Osteoblast (primary cell): ENCODE measurements around the gene FGF21. TPM values are rescaled to one million over a fixed set of nuclear protein-coding genes. Genes with fewer than 3 reads are reported as not detected.

Experiments used
- DNase-seq: peaks from one replicate; pipeline ENCODE4 v3.0.0; 2011; ENCODE audit warnings: low spot score, mixed read lengths; ENCODE audit not compliant: insufficient read length; ENCODE audit errors: missing footprints
- H2AFZ ChIP-seq: 2 replicates; pipeline ENCODE4 v1.6.0; 2011; ENCODE audit warnings: mild to moderate bottlenecking, low read length
- H3K27ac ChIP-seq: 2 replicates; pipeline ENCODE4 v1.5.1; 2011; ENCODE audit warnings: mild to moderate bottlenecking, low read depth, low read length, moderate library complexity
- H3K27me3 ChIP-seq: 2 replicates; pipeline ENCODE4 v1.6.0; 2012; ENCODE audit warnings: mild to moderate bottlenecking, control low read depth, inconsistent platforms, low read length, moderate library complexity; ENCODE audit not compliant: insufficient read depth
- H3K36me3 ChIP-seq: 2 replicates; pipeline ENCODE4 v1.5.1; 2011; ENCODE audit warnings: mild to moderate bottlenecking, low read length, control low read depth, moderate library complexity; ENCODE audit not compliant: insufficient read depth
- H3K4me1 ChIP-seq: 2 replicates; pipeline ENCODE4 v1.5.1; 2011; ENCODE audit warnings: mild to moderate bottlenecking, low read length, control low read depth, moderate library complexity; ENCODE audit not compliant: insufficient read depth
- H3K4me2 ChIP-seq: 2 replicates; pipeline ENCODE4 v1.6.0; 2011; ENCODE audit warnings: mild to moderate bottlenecking, low read length; ENCODE audit not compliant: insufficient read depth
- H3K4me3 ChIP-seq: fragments of 200-600 bp; sonication (generic); 3 replicates; pipeline ENCODE4 v1.5.1; 2012; ENCODE audit warnings: mild to moderate bottlenecking, low read length, inconsistent platforms; ENCODE audit not compliant: insufficient read depth
- H3K79me2 ChIP-seq: 2 replicates; pipeline ENCODE4 v1.6.0; 2012; ENCODE audit warnings: mild to moderate bottlenecking, low read length, control low read depth, inconsistent platforms; ENCODE audit not compliant: insufficient read depth
- H3K9me3 ChIP-seq: 2 replicates; pipeline ENCODE4 v1.5.1; 2011; ENCODE audit warnings: low read depth, low read length, control low read depth
- H4K20me1 ChIP-seq: 2 replicates; pipeline ENCODE4 v1.6.0; 2012; ENCODE audit warnings: mild to moderate bottlenecking, low read length, control low read depth; ENCODE audit not compliant: insufficient read depth
- CTCF ChIP-seq: IDR thresholded peaks from 2 replicates; pipeline ENCODE4 v1.5.1; 2011; ENCODE audit warnings: mild to moderate bottlenecking, low read depth, low read length, moderate library complexity; ENCODE audit errors: extremely low read depth
- total RNA-seq: library from RNA; depleted of rRNA; stranded (reverse); fragments of >200 nt; gene quantifications from 2 replicates; pipeline ENCODE4 v1.2.3, GENCODE V29; 2012

Gene FGF21
- total RNA-seq, 1 donor: not detected

GRCh38 chr19:48726556-48726955, 28.8 kb upstream of the FGF21 start:
- H3K27ac ChIP-seq: no peak overlapping the region
- no peaks in the 10 kb centered on the region for H4K20me1 ChIP-seq
- H3K4me3 ChIP-seq: no peak overlapping the region
- peaks cover 4% of the 10 kb centered on the region for H3K36me3 ChIP-seq
- H3K4me2 ChIP-seq: no peak overlapping the region
- TF ChIP-seq CTCF: no peak
- DNase-seq: no peak
- H3K9me3 ChIP-seq: no peaks in the 10 kb centered on the region
- H2AFZ ChIP-seq: no peak overlapping the region
- peaks cover under 1% of the 10 kb centered on the region for H3K27me3 ChIP-seq
- no peaks in the 10 kb centered on the region for H3K79me2 ChIP-seq
- H3K4me1 ChIP-seq: peaks cover 11% of the 10 kb centered on the region

GRCh38 chr19:48728911-48729664, 26.2 kb upstream of the FGF21 start:
- Histone ChIP-seq H4K20me1 (no peaks in the 10 kb centered on the region), H3K4me3 (peak overlapping the region; percentile 68), H3K9me3 (no peaks in the 10 kb centered on the region), H3K79me2 (no peaks in the 10 kb centered on the region), H3K27ac (no peak overlapping the region), H3K4me1 (peaks cover 11% of the 10 kb centered on the region), H3K27me3 (peaks cover 4% of the 10 kb centered on the region), H3K36me3 (peaks cover 3% of the 10 kb centered on the region), H2AFZ (peak overlapping the region; percentile 35), H3K4me2 (peak overlapping the region; percentile 53)
- TF ChIP-seq CTCF: no peak
- DNase-seq: peak; percentile 90

GRCh38 chr19:48731452-48731851, 23.9 kb upstream of the FGF21 start:
- Histone ChIP-seq H3K27ac (no peak overlapping the region), H3K27me3 (peaks cover 14% of the 10 kb centered on the region), H2AFZ (no peak overlapping the region), H3K79me2 (no peaks in the 10 kb centered on the region), H3K9me3 (no peaks in the 10 kb centered on the region), H4K20me1 (no peaks in the 10 kb centered on the region), H3K4me1 (no peaks in the 10 kb centered on the region), H3K4me3 (no peak overlapping the region), H3K36me3 (no peaks in the 10 kb centered on the region), H3K4me2 (no peak overlapping the region)
- no peak for TF ChIP-seq CTCF
- DNase-seq: peak; percentile 63

- no peak for DNase-seq
- Histone ChIP-seq H4K20me1 (no peaks in the 10 kb centered on the region), H3K4me2 (no peak overlapping the region), H3K27ac (no peak overlapping the region), H3K79me2 (no peaks in the 10 kb centered on the region), H3K9me3 (no peaks in the 10 kb centered on the region), H3K36me3 (no peaks in the 10 kb centered on the region), H3K27me3 (peaks cover 25% of the 10 kb centered on the region), H2AFZ (no peak overlapping the region), H3K4me1 (no peaks in the 10 kb centered on the region), H3K4me3 (no peak overlapping the region)
- no peak for TF ChIP-seq CTCF
Observed at GRCh38 chr19:48734625-48735024, 20.7 kb upstream of the FGF21 start.
